Measurements from ENCODE around the gene DISC1. TPM values are rescaled to one million over a fixed set of nuclear protein-coding genes. Genes with fewer than 3 reads are reported as not detected.
"Not testable (repeated sequence)": the region's sequence is repeated elsewhere in the genome, so short reads cannot be mapped to it uniquely, and the experiment has no call there.

Gene DISC1
- total RNA-seq, 1 donor from 2014 or later: 6.1 TPM

DNA sequence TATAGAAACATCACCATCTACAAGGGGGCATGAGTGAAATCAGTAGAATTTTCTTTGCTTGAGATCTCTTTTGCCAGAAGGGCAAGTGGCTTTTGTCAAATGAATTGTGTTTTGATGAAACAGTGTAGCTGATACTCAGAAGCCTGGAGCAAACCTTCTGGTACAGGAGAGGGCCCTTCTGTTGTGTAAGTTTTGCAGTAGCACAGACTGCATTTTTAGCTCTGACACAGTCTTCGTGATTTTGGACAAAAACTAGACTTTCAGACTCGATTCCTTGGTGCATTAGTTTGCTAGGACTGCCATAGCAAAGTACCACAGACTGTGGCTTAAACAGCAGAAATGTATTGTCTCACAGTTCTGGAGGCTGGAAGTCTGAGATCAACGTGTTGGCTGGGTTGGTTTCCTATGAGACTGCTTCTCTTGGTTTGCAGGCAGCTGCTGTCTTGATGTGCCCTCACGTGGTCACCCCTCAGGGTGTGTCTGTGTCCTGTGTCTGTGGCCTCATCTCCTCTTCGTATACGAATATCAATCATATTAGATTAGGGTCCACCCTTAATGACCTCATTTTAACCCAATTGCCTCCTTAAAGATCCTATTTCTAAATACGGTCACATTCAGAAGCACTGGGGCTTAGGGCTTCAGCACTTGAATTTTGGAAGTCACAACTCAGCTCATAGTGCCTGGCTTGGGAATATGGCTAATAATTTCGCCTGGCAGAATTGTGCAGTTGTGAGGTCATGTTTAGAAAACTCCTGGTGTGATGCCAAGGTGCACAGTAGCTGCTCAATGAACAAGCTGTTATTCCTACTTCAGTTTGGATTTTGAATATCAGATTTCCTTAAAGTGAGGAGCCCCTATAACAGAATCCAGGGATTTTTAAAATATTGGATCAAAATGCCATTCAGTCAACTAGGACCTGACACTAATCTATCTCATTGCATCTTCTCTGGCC lies 21.2 kb upstream of the DISC1 start:
- no peak for DNase-seq (ENCODE audit: low read depth)

GRCh38 chr1:231606712-231607111 lies 19.9 kb upstream of the DISC1 start:
- DNase-seq (ENCODE audit: low read depth): no peak

DNA sequence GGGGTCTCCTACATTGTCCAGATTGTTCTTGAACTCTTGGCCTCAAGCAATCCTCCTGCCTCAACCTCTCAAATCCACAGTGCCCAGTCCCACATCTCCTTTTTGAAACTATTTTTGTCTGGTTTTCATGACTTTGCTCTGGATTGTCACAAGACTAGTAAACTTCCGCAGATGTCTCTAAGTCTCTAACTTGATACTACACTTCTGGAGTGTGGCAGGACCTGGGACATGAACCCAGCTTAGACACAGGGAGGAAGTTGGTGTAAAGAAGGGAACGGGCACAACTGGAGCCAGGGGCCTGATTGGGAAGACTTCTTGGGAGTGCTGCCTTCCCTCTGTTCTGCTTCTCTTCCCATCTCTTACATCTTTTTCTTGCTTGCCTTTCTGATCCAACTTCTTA lies 16.2 kb upstream of the DISC1 start:
- DNase-seq (ENCODE audit: low read depth): no peak

- DNase-seq (ENCODE audit: low read depth): no peak
These were observed 15.5 kb upstream of the DISC1 start for GRCh38 chr1:231611111-231611510.

GRCh38 chr1:231611851-231612250 lies 14.7 kb upstream of the DISC1 start:
- no peak for DNase-seq (ENCODE audit: low read depth)

DNA sequence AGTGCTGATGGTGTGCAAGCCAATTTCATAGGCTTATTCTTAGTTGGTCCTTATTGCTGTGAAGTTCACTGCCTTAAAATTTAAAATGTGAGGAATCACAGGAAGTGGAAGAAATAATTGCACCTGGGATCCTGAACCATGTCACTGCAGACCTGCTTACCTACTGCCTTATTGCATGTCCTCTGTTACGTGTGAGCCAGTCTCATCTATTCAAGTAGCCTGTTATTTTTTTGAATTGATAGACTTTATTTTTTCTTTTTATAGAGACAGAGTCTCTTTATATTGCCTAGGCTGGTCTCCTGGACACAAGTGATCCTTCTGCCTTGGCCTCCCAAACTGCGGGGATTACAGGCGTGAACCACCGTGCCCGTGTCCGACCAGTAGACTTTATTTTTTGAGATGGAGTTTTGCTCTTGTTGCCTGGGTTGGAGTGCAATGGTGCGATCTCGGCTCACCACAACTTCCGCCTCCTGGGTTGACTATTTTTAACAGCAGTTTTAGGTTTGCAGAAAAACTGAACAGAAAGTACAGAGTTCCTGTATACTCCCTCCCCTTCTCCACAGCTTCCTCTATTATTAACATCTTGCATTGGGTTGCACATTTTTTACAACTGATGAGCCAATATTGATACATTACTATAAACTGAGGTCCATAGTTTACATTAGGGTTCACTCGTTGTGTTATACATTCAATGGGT lies 14.0 kb upstream of the DISC1 start:
- DNase-seq (ENCODE audit: low read depth): no peak

DNA sequence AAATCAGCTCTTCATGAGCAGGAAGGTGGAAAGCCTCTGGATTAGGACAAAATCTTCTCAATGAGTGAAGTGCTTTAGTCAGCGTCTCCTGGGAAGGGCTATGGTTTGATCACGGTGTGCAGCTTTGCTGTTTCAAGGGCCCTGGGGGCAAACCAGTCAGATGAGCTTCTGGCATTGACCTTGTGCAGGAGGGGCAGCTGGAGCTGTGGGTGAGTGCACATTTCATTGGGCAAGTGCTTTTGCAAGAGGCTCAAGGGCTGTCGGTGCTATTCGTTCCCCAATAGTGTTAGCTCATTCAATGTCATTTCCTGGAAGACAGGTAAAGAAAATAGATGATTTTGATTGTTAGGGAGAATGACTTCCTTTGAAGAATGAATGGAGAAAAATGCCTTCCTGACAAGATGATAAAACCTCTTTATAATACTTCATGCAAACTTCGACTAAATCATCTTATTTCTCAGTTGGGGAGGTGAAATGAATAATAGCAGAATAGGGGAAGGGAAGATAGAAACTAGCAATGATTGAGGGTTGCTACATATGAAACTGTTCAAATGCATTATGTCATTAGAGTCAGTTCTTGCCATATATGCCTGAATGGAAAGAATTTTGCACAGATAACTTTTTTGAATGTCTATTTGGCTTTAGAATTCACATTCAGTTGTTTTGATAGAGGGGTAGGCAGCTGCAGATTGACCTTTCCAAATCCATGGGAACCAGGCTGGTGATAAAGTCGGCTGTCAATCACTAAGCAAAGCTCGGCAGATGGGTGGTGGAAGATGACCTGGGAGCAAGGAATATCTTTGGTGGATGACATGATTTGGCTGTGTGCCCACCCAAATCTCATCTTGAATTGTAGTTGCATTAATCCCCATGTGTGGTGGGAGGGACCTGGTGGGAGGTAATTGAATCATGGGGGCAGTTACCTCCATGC lies 12.9 kb upstream of the DISC1 start:
- DNase-seq (ENCODE audit: low read depth): no peak

- DNase-seq (ENCODE audit: low read depth): no peak
These were observed 9.9 kb upstream of the DISC1 start for GRCh38 chr1:231616667-231617066.

DNA sequence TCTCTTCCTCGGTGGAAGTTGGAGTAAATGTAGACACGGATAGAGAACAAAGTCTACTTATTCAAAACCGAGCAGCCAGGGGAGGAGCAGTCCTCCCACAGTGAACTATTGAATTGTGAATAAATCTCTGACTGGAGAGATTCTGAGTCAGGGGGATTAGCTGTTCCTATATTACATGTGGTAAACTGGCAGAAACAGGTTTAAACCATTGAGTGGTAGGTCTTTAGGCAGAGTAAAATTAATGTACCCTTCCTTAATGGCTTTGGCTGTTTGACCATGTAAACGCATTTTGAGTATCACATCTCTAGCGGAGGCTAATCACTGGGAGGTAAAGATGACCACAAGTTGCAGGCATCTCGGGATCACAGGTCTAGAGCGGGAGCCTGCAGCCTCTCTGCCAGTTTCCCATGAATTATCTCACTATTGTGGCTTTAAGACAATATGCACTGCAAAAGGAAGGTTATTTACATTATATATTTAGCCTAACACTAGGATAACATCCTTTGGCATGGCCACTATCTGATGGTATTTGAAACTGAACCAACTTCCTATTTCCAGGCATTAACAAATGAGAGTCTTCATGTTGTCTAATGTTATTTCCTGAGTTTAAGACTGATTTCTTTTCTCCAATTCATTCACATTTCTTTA lies 7.9 kb upstream of the DISC1 start:
- DNase-seq (ENCODE audit: low read depth): no peak

GRCh38 chr1:231619257-231619634 lies 7.3 kb upstream of the DISC1 start:
- no peak for DNase-seq (ENCODE audit: low read depth)

- not testable (repeated sequence) for DNase-seq (ENCODE audit: low read depth)
These were observed 1.5 kb upstream of the DISC1 start for GRCh38 chr1:231625042-231625441.

DNA sequence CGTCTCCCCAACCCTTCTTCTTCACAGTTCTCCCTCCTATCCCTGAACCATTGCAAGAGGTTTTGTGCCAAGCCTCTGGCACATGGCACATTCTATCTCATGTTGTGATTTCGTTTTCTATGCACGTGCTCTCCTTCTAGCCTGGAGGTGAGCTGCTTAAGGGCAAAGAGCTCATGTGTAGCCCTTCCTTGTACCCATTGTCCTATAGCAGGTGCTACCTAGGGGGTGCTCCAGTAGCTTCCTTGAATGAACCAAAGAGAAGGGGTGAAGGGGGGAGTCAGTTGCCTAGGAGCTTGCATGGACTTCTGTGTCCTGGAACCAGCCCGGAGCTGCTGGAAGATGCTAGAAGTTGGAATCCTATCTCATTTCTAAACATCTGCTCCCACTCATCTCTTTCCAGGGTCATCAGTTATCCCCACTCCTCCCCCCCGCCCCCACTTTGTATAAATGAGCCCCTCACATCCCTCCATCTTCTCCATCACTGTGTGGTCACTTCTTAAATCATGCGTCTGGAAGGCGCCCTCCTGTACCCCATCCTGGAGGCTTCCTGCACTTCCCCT lies 535 bp upstream of the DISC1 start:
- DNase-seq (ENCODE audit: low read depth): no peak

DNA sequence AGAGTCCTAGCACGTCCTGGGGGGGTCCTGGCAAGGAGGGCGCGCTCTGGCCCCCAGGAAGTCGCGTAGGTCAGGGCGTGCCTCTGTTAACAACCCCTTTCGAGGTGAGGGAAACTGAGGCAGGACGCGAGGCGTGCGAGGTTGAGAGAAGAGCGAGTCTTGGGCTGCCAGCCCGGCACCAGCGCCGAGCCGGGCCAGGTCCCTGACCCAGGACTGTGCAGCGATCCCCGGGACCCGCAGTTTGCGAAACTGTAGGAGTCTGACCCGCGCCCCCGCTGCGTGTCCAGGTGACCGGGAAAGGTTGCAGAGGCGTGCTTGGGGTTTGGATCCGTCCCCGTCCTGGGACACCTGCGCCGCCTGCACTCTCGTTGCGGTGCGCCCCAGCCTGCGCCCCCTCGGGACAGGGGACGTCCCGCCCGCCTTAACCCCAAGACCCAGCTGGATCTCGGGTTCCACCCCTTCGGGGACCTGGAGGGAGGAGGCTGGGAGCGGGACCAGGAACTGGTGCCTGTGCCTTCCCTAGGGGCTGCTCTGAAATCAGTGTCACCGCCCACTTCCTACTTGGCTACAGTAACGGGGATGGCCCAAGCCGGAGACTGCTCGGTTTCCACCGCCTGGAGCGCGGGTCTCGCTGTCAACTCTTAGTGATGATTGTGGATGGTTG lies 493 bp downstream of the DISC1 start:
- peak; percentile 27 for DNase-seq (ENCODE audit: low read depth)

DNA sequence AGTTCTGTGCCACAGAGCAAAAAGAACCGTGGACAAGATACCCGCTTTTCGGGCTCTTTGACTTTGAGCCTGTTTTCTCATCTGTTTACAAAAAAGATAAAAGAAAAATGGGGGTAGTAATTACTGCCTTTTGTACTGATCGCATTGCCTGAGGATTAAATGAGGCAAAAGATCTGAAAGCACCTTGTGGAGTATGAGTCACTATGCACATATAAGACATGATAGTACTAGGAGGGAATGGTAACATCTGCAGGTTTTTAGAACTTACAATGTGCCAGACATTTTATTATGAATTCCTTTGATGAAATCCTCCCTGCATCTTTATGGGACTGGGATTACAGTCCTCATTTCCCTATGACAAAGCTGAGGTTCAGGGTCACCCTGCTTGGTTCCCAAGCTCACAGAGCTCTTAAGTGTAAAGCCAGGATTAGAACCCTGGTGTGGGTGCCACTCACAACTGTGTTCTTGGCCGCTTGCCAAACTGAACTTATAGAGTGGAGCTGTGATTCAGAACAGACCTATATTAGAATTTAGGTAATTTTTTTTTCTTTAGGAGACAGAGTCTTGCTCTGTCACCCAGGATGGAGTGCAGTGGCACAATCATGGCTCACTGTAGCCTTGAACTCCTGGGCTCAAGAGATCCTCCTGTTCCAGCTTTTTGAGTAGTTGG lies 1.8 kb downstream of the DISC1 start:
- DNase-seq (ENCODE audit: low read depth): no peak

DNA sequence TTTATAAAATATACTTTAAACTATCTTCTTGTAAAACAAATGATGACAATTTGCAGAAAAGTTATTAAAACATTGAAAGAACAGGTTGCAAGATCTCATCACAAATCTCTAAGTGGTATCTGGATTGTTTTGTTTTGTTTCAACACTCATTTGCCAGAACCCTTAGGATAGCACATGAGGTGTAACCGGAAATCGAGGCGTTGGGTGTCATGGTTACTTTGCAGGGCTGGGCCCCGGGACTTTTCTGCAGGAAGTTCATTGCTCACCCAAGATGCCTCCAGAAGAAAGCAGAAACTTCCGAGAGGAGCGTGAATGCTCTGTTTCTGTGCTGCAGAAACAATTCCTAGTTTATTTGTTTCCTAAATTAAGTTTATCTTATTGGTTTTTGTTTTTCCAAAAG lies 2.5 kb downstream of the DISC1 start:
- no peak for DNase-seq (ENCODE audit: low read depth)

GRCh38 chr1:231630558-231631205 lies 4.1 kb downstream of the DISC1 start:
- DNase-seq (ENCODE audit: low read depth): no peak

DNA sequence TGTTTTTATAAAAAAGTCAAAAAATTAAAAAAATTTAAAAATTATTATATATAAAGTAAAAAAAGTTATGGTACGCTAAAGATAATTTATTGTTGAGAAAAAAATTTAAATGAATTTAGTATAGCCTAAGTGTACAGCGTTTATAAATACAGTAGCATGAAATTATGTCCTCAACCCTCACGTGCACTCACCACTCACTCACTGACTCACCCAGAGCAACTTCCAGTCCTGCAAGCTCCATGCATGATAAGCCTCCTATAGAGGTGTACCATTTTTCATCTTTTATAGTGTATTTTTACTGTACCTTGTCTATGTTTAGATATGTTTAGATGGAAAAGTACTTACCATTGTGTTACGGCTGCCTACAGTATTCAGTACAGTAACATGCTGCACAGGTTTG lies 5.1 kb downstream of the DISC1 start:
- DNase-seq (ENCODE audit: low read depth): no peak

- DNase-seq (ENCODE audit: low read depth): no peak
These were observed 5.5 kb downstream of the DISC1 start for GRCh38 chr1:231632119-231632518.

- no peak for DNase-seq (ENCODE audit: low read depth)
These were observed 7.9 kb downstream of the DISC1 start for GRCh38 chr1:231634323-231635013.

Data from renal cortical epithelial cell (primary cell).